Peyer's patch (tissue), 4 donors: ENCODE measurements around the gene SUN2.

Experiments
- POLR2A ChIP-seq, 2 donors: fragments of 450-650 bp; IDR thresholded peaks; one replicate each; pipeline ENCODE4 v1.5.1; 2017; ENCODE audit warnings: antibody characterized with exemption in 2 of 2, mild to moderate bottlenecking in 2 of 2, moderate library complexity in 2 of 2
- TF ChIP-seq, protein P1 (sequence below), 6 experiments: fragments of 450-650 bp in 4 of 6; fragments of 200-600 bp in 2 of 6; sonication (generic) in 1 of 6; IDR thresholded peaks; one replicate each; pipeline ENCODE4 v1.5.1; 2017 to 2019; ENCODE audit warnings: antibody characterized with exemption in 6 of 6, mild to moderate bottlenecking in 3 of 6, moderate library complexity in 1 of 6

DNA sequence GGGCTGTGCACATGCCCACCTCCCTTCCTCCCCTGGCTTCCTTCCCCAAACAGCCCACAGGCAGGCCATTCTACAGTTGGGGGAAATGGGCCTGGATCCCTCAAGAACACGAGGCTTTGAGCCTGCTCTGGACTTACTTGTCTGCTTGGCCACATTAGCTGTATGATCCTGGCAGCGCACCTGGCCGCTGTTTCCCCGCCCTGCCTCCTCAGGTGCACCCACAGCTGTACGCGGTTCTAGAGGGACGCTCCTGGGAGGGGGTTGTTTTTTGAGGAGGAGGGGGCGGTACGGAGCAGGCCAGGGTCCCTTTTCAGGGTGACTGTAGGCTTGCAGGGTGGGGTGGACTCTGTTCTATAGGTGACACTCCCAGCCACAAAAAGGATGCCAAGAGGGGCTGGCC lies 11.5 kb upstream of the SUN2 start:
- TF ChIP-seq, protein P1, sequence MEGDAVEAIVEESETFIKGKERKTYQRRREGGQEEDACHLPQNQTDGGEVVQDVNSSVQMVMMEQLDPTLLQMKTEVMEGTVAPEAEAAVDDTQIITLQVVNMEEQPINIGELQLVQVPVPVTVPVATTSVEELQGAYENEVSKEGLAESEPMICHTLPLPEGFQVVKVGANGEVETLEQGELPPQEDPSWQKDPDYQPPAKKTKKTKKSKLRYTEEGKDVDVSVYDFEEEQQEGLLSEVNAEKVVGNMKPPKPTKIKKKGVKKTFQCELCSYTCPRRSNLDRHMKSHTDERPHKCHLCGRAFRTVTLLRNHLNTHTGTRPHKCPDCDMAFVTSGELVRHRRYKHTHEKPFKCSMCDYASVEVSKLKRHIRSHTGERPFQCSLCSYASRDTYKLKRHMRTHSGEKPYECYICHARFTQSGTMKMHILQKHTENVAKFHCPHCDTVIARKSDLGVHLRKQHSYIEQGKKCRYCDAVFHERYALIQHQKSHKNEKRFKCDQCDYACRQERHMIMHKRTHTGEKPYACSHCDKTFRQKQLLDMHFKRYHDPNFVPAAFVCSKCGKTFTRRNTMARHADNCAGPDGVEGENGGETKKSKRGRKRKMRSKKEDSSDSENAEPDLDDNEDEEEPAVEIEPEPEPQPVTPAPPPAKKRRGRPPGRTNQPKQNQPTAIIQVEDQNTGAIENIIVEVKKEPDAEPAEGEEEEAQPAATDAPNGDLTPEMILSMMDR (IDR thresholded peaks at IDR 0.05), result no peak
- TF ChIP-seq POLR2A (IDR thresholded peaks at IDR 0.05), result no peak
